DMS79 (cell line): Measurements from ENCODE around the gene GATAD2A.

Source experiments
- DNase-seq: peaks from one replicate; lab custom pipeline; 2025; lab: John Stamatoyannopoulos, UW

The GATAD2A gene

DNA sequence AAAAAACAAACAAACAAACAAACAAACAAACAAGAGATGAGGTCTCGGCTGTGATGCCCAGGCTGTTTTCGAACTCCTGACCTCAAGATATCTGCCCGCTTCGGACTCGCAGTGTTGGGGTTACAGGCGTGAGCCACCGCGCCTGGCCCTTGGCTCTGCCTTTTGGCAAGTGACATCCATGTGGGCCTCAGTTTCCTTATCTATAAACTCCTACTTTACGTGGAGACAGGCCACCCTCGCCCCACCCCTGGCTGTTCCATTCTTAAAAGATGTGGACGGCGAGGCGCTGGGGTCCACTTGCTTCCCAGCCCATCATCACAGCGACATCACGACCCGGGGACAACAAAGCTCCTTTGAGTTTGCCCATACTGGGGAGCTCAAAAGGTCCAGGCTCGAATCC, 108.2 kb downstream of the GATAD2A start:
- no peak for DNase-seq

DNA sequence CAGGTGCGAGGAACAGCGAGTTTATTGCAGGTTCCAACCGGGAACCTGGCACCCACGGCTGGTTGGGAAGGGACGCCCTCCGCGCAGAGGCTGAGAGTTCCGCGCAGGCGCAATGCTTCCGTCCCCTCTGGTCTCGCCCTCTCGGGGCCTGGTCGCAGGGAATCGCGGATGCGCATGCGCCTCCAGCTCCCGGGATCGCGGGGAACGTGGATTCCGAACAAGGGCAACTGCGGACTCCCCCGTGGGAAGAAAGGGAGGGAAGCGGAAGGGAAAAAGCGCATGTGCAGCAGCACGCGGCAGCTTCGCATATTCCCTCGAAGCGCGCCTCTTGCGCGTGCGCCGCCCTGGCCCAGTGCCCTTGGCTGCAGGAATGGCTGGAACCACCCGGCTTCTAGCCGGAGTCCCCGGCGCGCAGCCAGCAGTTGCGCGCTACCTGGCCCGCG, 108.8 kb downstream of the GATAD2A start:
- DNase-seq: no peak

DNA sequence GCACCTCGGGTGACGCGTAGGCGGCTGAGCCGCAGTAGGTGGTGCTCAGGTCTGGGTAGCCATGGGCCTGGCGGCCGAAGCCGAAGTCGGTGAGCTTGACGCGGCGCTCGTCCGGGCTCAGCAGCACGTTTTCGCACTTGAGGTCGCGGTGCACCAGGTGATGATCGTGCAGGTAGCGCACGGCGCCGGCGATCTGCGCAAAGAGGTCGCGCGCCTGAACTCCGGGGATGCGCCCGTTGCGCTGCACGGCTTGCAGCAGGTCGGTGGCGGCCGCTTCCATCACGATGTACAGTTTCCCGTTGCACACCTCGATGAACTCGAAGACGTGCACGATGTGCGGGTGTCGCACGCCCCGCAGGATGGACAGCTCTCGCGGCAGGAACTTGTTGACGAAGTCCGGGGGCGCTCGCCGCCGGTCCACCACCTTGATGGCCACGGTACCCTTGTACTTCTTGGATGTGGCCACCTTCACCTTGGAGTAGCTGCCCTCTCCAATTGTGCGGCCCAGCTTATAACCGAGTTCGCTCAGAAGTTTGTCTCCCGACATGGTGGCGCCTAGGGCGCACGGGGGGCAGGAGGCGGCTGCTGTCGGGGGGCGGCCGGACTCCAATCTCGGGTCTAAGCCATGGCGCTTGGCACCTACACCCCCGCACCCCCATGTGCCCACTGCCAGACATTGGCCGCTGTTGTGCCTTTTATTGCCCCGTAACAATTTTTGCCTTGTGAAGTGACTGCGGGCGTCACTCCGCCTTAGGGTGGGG, 109.6 kb downstream of the GATAD2A start, which contains the start of gene TSSK6:
TSSK6 (minus strand) TSS at position 668 of the 761 bp plus-strand sequence; CDS start at position 547, 121 bp downstream.
- no peak for DNase-seq

DNA sequence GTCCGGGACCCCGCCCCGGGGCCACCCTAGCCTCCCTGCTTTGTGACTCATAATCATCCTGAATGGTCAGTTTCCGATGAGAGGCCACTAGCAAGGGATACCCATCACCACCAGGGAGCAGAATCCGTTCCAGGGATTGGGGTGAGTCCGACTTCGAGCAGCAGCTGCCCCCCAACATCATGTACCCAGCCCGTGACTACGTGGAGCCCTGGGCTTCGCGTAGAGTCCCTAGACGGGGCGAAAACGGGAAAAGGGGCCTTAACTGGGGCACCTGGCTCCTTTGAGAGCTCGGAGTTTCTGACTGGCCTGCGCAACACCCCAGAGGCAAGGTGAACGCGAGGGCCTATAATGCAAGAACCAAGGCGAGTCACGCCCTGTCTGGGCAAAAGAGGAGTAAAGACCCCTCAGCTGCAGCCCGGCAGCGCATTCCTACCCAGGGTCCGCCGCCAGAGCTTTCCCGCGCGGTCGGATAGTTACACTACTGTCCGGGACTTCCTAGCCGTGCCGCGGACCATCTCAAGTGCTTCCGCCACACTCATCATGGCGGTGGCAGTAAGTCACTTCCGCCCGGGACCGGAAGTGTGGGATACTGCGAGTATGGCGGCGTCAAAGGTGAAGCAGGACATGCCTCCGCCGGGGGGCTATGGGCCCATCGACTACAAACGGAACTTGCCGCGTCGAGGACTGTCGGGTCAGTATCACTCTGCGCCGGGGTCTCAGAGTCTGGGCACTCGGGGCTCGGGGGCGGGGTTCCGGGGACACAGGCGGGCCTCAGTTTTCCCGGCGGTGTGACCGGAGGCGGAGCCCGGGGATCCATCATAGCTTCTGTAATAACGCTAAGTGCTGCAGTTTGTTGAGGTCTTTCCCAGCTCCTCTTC, 110.4 kb downstream of the GATAD2A start, which contains the start of gene NDUFA13:
NDUFA13 (plus strand) TSS at position 584 of the 878 bp plus-strand sequence; CDS start at position 598, 14 bp downstream.
- DNase-seq: peak; percentile 88

DNA sequence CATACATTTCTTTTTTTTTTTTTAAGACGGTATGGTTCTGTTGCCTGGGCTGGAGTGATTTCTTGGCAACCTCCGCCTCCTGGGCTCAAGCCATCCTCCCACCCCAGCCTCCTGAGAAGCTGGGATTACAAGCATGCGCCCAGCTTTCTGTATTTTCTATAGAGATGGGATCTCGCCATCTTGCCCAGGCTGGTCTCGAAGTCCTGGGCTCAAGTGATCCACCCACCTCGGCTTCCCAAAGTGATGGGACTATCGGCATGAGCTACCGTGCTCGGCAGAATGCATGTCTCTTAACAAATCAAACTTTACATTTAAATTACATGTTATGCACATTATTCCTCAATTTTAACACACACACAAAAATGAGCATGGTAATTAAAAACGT, 111.8 kb downstream of the GATAD2A start:
- DNase-seq: no peak

DNA sequence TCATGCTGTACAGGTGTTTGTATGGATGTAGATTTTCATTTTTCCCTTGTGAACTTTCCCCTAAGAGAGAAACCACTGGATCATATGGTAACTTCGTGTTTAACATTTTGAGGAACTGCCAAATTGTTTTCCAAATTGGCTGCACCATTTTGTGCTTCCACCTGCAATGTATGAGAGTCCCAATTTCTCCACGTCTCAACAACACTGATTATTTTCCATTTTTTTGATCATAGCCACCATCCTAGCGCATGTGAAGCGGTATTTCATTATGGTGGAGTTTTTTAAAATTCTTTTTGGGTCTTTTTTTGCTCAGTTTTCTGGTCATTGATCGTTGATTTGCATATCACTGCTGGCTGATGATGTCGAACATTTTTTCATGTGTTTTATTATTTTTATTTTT, 115.5 kb downstream of the GATAD2A start:
- DNase-seq: no peak

DNA sequence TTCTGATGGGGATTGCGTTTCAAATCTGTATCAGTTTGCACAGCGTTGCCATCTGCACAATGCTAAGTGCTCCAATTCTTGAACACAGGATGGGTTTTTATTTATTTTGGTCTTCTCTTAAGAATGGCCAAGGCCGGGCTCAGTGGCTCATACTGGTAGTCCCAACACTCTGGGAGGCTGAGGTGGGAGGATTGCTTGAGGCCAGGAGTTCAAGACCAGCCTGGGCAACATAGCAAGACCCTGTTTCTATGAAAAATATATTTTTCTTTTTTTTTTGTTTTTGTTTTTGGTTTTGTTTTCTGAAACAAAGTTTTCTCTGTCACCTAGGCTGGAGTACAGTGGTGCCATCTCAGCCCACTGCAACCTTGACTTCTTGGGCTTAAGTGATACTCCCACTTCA, 117.7 kb downstream of the GATAD2A start:
- DNase-seq: no peak

DNA sequence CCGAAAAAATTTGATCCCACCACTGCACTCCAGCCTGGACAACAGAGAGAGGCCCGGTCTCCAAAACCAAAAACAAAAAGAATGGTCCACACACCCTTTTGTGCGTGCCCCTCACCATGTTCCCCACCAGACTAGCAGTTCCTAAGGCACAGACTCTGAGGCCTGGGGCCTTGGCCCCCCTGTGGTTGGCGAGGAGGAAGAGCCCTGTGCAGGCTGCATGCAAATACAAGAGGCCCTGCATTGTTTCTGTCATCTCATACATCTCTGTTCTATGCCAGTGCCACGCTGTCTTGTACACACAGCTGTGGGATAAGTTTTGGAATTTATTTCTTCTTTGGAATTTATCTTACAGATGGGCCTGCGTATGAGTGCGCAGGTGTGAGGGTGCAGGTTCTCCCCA, 118.6 kb downstream of the GATAD2A start:
- DNase-seq: no peak

DNA sequence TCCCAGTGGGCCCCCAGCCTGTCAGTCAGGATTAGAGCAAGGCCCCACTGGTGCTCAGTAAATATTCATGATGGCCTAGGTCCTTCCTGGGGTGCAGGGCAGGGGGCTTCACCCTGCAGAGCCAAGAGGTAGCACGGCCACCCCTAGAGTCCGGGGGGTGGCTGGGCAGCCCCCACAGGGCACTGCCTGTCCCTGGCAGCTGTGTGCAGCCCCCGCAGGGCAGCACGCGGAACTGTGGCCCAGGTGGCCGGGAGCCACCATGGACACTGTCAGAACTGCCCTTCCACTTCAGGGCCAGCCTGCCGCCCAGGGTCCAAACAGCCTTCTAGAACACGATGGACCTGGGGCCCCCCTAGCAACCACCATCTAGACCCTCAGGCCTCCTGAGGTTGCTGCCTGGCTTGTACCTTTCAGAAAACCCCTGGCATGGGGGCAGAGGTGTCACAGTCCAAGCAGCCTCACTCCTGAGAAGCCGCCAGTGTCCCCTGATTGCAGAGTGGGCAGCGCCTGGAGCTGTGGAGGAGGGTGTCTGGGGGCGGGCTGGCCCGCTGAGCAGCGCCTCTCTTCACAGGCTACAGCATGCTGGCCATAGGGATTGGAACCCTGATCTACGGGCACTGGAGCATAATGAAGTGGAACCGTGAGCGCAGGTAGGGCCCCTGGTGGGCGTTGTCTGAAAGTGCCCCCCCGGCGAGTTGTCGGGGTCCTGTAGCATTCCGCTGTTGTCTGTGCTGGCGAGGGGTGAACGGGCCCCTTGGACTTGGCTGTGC, 120.3 kb downstream of the GATAD2A start:
- DNase-seq: no peak

DNA sequence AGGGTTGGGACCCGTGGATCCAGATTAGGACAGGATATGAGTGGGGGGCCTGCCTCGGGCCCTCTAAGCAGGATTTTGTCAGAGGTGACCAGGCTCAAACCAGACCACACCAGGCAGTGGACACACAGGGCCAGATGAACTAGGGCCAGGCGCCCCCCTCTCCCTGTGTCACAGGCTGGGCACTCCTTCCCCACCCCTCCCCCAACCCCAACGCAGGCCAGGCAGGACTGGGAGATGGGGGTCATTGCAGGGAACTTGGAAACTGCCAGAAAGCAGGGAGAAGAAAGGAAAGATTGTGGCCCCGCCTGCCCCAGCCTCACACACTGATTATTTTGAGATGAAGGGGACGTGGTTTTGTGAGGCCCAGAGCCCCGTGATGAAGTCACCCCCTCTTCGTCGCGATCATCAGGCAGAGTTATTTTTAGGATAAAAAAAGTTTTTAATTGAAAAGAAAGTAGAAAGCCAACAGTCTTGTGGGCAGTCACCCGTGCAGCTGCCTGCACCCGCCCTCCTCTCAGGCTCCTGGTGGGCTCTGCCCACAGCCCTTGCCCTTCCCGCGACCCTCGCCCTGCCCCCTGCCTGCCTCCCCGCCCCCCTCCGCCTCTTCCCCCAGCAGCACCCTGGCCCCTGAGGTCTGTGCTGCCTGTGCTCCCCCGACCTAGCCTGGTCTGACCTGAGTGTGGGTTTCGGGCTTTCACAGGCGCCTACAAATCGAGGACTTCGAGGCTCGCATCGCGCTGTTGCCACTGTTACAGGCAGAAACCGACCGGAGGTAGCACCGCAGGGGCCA, 121.3 kb downstream of the GATAD2A start:
- DNase-seq: no peak

DNA sequence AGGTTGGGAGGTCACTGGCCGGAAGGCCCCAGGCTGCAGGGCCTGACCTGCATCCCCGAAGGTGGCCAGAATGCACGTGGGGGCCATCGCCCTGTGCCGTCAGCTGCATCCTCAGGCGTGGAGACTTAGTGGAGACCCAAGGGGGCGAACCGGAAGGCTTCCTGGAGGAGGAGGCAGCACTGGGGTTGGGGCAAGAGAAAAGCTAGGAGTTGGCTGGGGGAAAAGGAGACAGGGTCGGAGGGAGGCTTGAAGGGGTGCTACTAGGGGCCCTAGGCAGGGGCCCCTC, 121.8 kb downstream of the GATAD2A start:
- DNase-seq: no peak

DNA sequence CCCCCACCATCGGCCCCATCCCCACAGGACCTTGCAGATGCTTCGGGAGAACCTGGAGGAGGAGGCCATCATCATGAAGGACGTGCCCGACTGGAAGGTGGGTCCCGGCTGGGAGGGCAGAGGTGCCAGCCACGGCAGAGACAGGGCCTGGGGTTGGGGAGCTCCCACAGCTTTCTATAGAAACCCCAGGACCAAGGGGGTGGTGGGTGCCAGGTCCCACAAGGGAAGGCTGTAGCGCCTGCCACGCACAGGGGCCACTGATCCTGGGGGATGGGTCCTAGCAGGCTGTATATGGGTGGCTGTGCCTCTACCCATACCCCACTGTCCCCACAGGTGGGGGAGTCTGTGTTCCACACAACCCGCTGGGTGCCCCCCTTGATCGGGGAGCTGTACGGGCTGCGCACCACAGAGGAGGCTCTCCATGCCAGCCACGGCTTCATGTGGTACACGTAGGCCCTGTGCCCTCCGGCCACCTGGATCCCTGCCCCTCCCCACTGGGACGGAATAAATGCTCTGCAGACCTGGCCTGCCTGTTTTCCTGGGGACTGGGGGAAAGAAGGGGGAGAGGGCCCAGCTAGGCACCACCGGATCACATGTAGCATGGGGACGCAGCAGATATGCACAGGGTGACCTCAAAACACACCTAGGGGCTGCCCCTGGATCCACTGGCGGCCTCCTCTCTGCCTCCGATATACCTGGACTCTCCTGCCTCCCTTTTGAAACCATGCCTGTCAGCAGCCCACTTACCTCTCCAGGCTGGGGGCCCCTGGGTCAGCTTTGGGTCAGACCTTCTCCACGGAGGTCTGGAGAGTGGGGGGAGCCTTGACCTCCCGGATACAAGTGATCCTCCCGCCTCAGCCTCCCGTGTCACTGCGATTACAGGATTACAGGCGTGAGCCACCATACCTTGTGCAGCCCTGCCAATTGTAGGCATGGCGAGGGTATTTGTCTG, 122.5 kb downstream of the GATAD2A start:
- no peak for DNase-seq

DNA sequence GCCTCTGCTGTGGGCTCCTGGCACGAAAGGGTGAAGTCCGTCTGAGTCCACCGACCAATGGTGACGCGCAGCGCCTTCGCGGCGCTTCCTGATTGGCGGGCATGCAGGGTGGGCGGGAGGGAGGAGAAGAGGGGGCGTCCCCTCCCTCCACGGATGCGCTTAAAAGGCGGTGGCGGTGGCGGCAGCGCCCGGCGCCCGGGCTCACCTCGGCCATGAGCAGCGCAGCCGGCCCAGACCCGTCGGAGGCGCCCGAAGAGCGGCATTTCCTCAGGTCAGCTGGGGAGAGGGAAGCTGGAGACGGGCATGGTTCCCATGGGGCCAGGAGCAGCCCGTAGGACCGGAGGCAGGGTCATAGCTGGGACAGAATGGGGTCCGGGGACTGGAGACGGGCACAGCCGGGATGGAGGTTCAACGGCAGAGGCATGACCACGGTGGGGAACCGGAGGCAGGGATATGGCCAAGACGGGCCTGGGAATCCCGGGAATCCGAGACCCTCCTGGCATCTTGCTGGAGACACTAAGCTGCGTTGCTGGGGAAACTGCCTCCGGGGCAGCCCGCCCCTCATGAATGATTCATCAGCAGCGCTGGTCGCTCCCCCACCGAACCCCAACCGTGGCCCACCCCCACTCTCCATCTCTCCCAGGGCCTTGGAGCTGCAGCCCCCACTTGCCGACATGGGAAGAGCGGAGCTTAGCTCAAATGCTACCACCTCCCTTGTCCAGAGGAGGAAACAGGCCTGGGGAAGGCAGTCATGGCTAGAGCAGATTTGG, 123.4 kb downstream of the GATAD2A start, which contains the start of gene YJEFN3:
YJEFN3 (plus strand) TSS at position 191 of the 770 bp plus-strand sequence; CDS start at position 213, 22 bp downstream.
- DNase-seq: no peak

DNA sequence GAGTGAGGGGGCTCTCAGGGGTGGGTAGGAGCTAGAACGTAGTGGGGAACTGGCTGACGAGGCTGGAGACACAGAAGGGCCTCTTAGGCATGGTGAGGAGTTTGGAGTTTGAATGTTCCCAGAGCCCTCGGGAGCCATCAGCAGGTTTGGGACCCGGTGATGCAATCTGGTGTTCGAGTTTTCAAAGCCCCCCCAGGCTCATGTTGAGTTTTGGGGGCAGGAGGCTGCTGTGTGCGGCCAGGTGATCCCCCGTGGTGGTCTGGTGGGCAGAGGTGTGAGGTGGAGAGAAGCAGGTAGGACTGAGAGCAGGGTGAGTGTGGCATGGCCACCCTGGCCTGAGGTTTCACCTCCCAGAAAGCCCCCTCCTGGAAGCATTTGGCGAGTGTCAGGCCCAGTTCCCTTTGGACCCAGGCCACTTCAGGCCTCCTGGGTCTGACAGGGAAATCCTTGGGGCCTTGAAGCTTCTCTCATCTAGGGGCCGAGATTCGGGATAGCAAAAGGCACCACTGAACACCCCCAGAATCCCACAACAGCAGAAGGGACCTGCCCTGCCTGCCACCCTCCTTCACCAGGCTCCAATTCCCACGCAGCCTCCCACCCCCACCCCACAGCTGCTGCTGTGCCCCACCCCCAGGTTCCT, 124.4 kb downstream of the GATAD2A start:
- DNase-seq: no peak

DNA sequence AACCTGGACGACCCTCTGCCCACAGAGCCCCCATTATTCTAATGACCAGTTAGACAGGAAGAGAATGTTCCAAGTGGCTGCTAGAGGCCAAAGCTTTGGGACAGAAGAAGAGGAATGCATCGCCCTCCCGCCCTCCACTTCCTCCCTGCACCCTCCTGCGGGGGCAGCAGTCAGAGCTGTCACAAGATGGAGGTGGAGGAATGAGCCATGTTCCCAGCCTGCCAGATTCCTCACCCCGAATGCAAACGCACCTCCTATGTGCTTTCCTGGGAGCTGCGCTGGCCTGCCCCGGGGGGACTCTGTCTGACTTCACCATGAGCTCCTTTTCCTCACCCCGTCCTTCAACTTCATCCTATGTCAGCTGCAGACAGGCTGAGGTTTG, 124.9 kb downstream of the GATAD2A start:
- no peak for DNase-seq

DNA sequence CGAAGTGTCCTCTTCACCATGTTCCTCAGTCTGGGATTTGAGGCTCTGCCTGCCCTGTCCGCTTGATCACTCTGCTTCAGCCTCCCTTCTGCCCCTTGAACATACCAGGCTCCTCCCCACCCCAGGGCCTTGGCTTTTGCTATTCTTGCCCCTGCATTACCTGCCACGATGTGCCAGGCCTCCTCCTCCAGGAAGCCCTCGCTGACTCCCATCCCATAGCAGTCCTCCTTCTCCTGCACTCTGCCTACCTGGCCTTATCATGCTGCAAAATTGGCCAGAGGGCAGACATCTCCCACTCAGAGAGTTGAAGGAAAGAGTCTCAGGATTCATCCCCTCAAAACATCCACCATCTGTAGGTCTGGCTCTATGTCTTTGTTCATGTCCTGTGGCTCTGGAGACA, 125.4 kb downstream of the GATAD2A start:
- DNase-seq: no peak

DNA sequence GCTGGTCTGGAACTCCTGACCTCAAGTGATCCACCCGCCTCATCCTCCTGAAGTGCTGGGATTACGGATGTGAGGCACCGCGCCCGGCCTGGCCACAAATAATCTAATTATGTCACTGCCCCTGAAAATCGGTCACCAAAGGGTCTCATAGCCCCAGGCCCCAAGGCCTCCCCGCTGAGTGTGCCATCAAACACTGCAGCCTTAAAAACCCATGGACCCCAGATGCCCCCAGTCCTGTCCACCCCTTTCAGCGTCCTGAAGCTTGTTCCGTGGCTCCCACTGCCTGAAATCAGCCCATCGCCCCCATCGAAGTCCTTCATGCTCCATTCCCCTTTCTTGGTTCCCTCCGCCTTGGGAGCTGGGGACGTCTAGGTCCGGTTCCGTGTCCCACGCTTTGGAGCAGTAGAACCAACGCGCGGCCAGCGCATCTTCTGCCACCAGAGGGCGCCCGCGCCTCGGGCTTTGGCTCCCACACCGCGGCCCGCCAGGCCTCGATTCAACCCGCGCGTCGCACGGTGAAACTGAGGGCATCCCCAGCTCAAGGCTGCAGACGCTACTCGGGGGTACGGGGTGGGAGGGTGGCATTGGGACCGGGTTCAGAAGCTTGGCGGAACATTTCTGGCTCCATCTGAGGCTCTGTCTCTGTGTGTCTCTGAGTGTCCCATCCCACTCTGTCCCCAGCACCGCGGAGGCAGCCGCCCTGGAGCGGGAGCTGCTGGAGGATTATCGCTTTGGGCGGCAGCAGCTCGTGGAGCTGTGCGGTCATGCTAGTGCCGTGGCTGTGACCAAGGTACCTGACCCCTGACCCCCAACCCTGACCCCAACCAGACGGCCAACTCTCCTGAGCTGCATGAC, 126.7 kb downstream of the GATAD2A start:
- peak; percentile 24 for DNase-seq
